Measurements from ENCODE around the gene RANBP10.

RANBP10 gene

GRCh38 chr16:67736858-67737257 lies 69.5 kb downstream of the RANBP10 start:
- DNase-seq: no peak

DNA sequence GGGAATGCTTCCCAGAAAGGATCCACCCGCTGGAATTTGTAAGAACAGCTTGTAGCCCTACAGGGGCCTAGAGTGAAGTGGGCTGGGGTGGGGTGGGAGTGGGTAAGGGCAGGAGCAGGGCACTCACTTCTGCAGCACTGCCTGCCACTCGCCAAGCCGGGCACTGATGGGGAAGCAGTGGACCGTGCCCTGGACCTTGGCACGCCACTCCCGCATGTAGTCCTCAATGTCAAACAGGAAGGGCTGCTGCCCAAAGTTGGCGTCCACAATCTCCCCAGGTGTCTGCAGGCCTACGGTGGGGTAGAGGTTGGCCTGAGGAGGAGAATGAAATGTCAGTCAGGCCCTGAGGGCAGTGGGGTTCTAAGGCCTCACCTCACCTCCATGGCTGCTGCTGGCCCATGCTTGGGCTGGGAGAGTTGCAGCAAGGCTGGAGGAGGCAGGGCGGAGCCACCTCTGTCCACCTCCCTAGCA lies 71.6 kb downstream of the RANBP10 start:
- DNase-seq: no peak

GRCh38 chr16:67733734-67734470 lies 72.5 kb downstream of the RANBP10 start:
- DNase-seq: no peak

- no peak for DNase-seq
These were observed 74.6 kb downstream of the RANBP10 start for GRCh38 chr16:67731753-67732095.

- no peak for DNase-seq
These were observed 75.1 kb downstream of the RANBP10 start for GRCh38 chr16:67731071-67731752.

DNA sequence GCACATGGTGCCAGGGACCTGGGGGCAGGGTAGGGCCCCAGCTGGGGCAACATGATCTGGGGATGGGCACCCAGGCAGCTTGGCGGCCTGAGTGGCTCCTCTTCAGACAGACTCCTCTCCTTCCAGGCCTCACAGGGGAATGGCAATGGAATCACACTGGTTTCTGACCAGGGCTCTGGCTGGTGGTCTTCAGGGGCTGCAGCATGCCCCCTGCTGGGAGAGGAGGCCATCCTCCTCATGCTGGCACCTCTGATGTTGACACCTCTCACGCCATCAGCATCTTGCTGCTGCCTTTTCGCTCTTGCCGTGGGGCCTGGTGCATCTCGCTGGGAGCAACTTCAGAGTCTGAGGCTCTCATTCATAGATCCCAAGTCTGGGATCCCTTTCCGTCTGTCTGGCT lies 76.0 kb downstream of the RANBP10 start:
- no peak for DNase-seq

DNA sequence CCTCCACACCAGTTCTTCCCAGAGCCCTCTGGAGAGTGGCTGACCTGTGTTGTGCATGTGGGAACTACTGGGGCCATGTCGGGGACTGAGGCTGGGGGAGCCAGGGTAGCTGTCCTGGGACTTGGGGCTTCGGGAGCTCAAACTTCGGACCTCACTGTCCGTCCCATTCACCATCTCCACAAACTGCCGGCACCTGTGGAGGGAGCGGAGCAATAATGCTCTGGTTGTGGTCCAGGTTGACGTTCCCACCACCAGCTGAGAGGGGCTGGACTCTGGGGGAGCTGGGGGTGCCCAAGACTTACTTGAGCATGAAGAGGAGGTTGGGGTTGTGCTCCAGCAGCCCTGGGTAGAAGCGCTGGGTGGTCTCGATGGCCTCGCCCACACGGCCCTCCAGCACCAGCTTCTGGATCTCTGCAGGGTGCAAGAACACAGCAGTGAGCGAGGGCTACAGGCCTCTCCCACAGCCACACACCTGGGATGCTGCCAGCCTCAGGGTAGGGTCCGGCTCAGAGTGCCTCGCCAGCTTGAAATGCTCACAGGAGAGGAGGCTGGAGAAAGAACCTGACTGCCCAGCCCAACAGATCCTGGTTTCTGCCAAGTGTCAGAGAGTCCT lies 76.6 kb downstream of the RANBP10 start:
- DNase-seq: no peak

DNA sequence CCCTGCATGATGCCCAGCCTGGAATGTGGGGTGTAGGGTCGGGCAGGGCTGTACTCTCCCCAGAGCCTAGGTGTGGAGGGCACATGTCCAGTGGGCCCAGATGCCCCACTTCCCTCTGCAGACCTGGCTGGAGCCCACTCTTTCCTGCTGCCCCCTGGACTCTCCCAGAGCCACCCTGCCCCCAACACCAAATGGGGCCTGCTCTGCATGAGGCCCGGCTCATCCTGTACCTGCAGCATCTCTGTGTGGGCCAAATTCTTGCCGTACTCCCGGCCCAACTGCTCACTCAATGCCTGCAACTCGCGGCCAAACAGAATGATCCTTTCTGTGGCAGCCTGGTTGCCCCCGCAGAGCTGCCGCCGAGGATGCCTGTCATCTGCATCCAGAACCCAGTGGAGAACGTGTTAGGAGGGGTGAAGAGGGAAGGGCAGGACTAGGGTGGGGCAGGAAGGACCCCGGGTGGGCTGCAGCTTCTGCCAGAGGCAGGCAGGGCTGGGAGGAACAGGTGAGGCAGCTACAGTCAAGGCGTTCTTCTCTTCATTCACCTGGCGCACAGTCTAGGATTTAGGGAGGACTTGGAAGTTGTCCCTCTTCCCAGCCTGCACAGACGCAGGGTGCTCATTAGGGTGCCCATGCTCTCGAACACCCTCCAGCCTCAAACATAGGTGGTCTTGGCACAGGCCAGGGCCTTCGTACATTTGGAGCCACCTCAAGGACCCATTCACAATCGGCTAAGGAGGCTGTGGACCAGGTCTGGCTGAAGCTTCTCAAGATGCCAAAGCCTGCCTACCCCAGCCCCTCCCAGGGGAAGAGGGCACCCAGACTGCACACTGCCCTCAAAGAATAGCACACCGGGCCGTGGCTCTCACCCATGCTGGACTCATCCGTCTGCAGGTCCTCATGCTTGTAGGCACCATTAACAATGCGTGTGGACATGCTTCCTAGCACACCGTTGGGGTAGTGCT lies 78.6 kb downstream of the RANBP10 start:
- no peak for DNase-seq

DNA sequence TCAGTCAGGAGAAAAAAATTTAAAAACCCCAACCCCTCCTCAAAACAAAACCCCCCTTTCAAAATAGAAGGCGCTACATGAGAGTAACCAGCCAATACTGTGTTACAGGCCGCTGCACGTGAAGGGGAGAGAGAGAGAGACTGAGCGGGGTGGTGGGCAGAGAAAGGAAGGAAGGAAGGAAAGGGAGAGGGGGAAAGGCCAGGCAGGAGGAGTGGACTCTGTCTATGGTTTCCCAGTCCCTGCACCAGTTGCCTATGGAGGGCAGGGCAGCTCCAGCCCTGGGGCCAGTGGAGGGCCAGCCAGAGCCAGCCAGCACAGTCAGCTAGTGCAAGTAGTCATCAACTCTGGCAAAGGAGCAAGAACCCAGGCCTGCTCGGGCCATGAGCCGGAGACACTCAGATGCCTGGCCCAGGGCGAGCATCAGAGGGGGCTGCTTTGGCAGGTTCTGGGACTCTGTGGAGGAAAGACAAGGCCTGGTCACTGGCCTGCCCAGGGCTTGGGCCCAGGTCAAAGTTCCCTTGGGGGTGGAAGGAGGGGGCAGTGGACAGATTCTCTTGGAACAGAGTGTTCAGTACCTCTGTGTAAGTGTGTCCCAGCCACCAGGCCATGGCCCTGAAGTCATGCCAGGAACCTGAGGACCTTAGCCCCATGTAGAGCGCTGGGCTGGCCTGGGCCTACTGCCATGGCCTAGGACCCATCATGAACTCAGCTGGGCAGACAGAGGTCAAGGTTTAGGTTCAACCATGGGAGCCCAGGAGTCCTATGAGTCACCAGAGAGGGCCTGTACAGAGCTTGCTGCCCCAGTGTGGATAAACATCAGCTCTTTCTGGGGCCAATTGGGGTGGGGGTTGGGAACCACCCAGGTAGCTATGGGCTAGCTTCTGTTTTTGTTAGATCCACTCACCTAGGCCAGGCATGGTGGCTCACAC lies 80.0 kb downstream of the RANBP10 start:
- DNase-seq: no peak

GRCh38 chr16:67723911-67724305 lies 82.5 kb downstream of the RANBP10 start:
- no peak for DNase-seq

DNA sequence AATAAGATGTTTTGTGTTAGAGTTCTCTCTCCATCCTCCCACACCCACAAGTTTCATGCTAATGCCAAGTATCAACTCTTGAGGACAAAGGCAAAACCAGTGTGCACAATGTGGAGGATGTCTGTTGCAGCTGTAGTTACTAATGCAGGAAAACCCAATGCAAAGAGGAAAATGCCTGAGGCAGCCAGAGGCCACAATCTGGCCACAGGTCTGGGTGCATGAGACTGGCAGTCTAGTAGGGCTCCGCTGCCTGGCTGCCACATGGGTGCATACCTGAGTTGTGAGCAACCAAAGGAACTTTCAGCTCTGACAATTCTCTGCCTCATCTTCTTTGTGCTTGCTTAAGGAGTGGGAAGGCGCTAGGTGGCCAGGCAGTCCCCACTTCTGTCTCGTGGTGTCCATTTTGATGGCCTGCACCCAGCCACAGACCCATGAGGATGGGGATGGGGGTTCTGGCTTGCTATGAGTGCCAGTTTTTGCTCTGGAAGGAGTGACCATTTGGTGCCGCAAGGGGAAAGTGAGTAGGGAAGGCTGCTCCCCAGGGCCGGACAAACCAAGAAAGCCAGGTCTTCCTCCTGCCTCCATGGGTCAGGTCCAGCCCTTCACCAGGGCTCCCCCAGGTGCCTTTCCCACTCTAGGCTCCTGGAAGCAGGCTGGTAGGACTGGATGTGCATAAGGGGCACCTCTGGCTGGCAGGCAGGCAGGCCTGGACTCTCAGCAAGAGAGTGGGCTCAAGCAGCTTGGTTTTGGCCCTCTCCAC lies 83.0 kb downstream of the RANBP10 start:
- DNase-seq: peak; percentile 47

DNA sequence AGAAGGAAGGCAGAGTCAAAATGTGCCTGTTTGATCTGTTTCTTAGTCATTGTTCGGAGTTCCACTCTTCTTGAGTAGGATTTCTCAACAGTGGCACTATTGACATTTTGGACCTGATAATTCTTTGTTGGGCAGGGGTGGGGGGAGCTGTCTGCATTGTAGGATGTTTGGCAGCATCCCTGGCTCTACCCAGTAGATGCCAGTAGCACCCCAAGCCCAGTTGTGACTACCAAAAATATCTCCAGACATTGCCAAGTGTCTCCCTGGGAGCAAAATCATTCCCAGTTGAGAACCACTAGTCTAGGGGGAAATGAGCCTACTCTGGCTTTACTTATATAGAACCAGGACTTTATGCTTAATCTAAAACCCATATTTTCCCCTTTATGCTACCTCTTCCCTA lies 86.1 kb downstream of the RANBP10 start:
- no peak for DNase-seq

DNA sequence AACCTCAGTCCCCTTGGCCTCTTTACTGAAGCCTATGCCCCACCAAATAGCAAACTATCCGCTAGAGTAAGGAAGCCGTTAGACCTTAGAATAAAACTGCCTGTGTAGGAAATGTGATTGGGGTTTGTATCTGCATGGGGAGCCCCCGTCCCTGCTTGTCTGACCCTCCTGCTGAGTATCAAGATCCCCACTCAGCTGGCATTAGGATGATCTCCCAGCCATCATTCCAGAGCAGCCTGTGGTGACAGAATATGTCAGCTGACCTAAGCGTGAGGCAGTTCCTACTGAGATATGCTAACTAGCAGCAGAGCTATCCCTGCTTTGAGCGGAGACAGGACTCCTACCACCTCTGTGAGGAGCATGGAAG lies 86.6 kb downstream of the RANBP10 start:
- peak; percentile 69 for DNase-seq

GRCh38 chr16:67719048-67719777 lies 87.1 kb downstream of the RANBP10 start, which contains the start of gene GFOD2:
Gene GFOD2 (minus strand): TSS chr16:67719316. CDS start chr16:67685715, 33,601 bp downstream.
- peak; percentile 91 for DNase-seq

GRCh38 chr16:67718668-67719047 lies 87.7 kb downstream of the RANBP10 start:
- DNase-seq: no peak

DNA sequence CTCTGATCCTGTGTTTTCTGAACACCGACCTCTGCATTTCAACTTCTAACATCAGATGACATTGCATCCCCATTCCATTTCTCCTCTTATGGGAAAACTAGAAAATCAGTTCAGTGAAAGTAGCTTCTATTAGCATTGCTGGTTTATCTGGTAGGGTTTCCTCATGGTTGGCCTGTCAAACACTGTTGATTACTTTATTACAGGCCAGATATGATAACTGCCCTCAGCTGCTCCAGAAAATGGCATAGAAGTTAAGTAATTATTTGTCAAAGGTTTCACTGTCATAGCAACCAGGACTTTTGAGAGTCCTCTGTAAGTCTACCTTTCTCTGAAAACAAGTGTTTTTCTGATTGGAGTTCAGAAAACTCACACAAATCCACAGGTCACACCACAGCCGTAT lies 90.3 kb downstream of the RANBP10 start:
- no peak for DNase-seq

GRCh38 chr16:67714522-67714921 lies 91.8 kb downstream of the RANBP10 start:
- DNase-seq: no peak

DNA sequence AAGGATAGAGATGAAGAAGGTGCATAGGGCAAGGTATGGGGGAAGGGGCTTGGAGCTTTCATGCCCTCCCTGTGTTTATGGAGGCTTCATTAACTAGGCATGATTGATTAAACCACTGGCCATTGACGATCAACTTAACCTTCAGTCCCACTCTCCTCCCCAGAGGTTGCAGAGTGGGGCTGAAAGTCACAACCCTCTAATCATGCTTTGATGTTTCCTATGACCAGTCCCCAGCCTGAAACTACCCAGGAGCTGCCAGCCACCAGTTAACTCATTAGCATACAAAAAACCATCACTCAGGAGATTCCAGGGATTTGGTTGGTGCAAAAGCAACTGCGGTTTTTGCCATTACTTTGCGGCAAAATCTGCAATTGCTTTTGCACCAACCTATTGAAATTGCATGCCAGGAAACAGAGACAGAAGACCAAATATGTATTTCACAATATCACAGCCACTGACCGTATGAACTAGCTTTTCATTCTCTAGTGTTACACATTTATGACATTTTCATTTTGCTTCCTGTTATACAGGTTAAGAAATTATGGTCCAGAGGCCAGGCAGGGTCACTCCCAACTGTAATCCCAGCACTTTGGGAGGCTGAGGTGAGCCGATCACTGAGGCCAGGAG lies 92.6 kb downstream of the RANBP10 start:
- DNase-seq: no peak

- DNase-seq: no peak
These were observed 95.8 kb downstream of the RANBP10 start for GRCh38 chr16:67710607-67711006.

- DNase-seq: no peak
These were observed 97.3 kb downstream of the RANBP10 start for GRCh38 chr16:67709050-67709449.
